ENCODE measurements around the gene UBE2I. TPM values are rescaled to one million over a fixed set of nuclear protein-coding genes. Genes with fewer than 3 reads are reported as not detected.

Gene UBE2I
- total RNA-seq, 1 experiment from 2014 or later = 212 TPM

DNA sequence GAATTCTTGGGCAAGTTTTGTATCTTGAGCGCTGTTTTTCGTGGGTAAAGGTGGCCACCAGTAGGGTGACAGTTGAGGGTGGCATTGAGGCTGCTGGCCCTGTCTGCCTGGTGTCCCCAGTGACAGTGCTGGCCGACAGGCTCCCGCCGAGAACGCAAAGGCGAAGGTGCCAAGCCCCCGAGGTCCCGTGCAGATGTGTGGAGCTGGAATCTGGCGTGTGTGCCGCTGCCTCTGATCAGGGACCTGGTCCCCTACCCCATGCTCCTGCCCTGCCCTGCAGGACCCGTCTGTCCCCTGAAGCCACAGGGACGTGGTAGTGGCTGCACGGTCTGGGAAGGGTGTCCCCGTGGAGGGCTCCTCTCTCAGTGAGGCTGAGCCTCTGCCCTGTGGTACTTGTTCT lies 3.5 kb downstream of the UBE2I start:
- BruUV-seq (replicated peaks) = no TSS peak
- intact Hi-C loops (cut with micrococcal nuclease) = no loop called here
- Histone ChIP-seq H3K4me3 (replicated peaks in 1 of 2; ENCODE audit: low read depth in 1 of 2, low read length in 2 of 2) (no peak overlapping the region), H2AFZ (ENCODE audit: low read depth, low read length, poor library complexity, severe bottlenecking) (no peak overlapping the region), H3K27ac (ENCODE audit: low read depth, low read length) (no peak overlapping the region; the same call in 1 of the 2 replicates), H3K9me3 (ENCODE audit: control insufficient read depth in 1 of 2, insufficient read depth in 1 of 2, low read depth in 1 of 2, low read length in 2 of 2) (no peaks in the 10 kb centered on the region), H4K20me1 (ENCODE audit: insufficient read depth) (peaks cover 29% of the 10 kb centered on the region; the same call in 1 of the 2 replicates), H3K4me2 (ENCODE audit: low read length) (no peak overlapping the region), H3K4me1 (ENCODE audit: control insufficient read depth in 1 of 2, insufficient read depth in 2 of 2, low read length in 2 of 2) (peaks cover 7 to 29% of the 10 kb centered on the region in 2 experiments), H3K79me2 (ENCODE audit: insufficient read depth, low read length) (peaks cover 81% of the 10 kb centered on the region), H3K36me3 (ENCODE audit: control insufficient read depth in 1 of 2, insufficient read depth in 2 of 2, low read length in 2 of 2) (peaks cover 28 to 55% of the 10 kb centered on the region in 2 experiments), H3K9me2 (ENCODE audit: insufficient read depth) (no peaks in the 10 kb centered on the region), H3K9ac (ENCODE audit: low read length) (no peak overlapping the region), H3K27me3 (ENCODE audit: insufficient read depth, low read length) (no peaks in the 10 kb centered on the region)
- ChIA-PET RAD21 (ENCODE audit: low non-redundant PET in 1 of 2, low total read pairs in 2 of 2, uncharacterized antibody in 2 of 2, unreplicated experiment in 2 of 2) (no interaction called here), POLR2A (no interaction called here), CTCF (no interaction called here)
- no peak for ATAC-seq
- TF ChIP-seq JUND (IDR thresholded peaks at IDR 0.05) (no peak), TCF7L2 (IDR thresholded peaks at IDR 0.05; ENCODE audit: borderline replicate concordance, extremely low read depth, insufficient read depth, insufficient read length) (no peak), POLR2AphosphoS5 (IDR thresholded peaks at IDR 0.05; ENCODE audit: low read depth, low read length) (no peak), CBX3 (IDR thresholded peaks at IDR 0.05; ENCODE audit: low read depth) (no peak), ZFX (IDR thresholded peaks at IDR 0.05) (no peak), POLR2A (IDR thresholded peaks at IDR 0.05; ENCODE audit: borderline replicate concordance, extremely low read depth, insufficient read depth, insufficient read length) (no peak), ELF1 (IDR thresholded peaks at IDR 0.05; ENCODE audit: borderline replicate concordance, low read depth) (no peak), FOSL1 (IDR thresholded peaks at IDR 0.05; ENCODE audit: low read depth) (no peak), SIN3A (IDR thresholded peaks at IDR 0.05; ENCODE audit: low read depth) (no peak), EGR1 (IDR thresholded peaks at IDR 0.05; ENCODE audit: low read depth) (no peak), SRF (IDR thresholded peaks at IDR 0.05; ENCODE audit: low read depth) (no peak), EZH2phosphoT487 (IDR thresholded peaks at IDR 0.05; ENCODE audit: borderline replicate concordance) (no peak), YY1 (IDR thresholded peaks at IDR 0.05; ENCODE audit: extremely low read depth, insufficient replicate concordance, low read depth, low read length) (no peak), EZH2 (IDR thresholded peaks at IDR 0.05) (no peak), CEBPB (IDR thresholded peaks at IDR 0.05; ENCODE audit: low read depth) (no peak), SP1 (IDR thresholded peaks at IDR 0.05; ENCODE audit: low read depth) (no peak)
- TF ChIP-seq, protein P1, sequence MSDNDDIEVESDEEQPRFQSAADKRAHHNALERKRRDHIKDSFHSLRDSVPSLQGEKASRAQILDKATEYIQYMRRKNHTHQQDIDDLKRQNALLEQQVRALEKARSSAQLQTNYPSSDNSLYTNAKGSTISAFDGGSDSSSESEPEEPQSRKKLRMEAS (IDR thresholded peaks at IDR 0.05) = no peak
- TF ChIP-seq, protein P2, sequence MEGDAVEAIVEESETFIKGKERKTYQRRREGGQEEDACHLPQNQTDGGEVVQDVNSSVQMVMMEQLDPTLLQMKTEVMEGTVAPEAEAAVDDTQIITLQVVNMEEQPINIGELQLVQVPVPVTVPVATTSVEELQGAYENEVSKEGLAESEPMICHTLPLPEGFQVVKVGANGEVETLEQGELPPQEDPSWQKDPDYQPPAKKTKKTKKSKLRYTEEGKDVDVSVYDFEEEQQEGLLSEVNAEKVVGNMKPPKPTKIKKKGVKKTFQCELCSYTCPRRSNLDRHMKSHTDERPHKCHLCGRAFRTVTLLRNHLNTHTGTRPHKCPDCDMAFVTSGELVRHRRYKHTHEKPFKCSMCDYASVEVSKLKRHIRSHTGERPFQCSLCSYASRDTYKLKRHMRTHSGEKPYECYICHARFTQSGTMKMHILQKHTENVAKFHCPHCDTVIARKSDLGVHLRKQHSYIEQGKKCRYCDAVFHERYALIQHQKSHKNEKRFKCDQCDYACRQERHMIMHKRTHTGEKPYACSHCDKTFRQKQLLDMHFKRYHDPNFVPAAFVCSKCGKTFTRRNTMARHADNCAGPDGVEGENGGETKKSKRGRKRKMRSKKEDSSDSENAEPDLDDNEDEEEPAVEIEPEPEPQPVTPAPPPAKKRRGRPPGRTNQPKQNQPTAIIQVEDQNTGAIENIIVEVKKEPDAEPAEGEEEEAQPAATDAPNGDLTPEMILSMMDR (IDR thresholded peaks at IDR 0.05 in 2 of 3, conservative IDR thresholded peaks at IDR 0.05 in 1 of 3; ENCODE audit: borderline replicate concordance in 1 of 3, insufficient read depth in 1 of 3, low read depth in 2 of 3, low read length in 2 of 3) = no peak
- TF ChIP-seq, protein P3, sequence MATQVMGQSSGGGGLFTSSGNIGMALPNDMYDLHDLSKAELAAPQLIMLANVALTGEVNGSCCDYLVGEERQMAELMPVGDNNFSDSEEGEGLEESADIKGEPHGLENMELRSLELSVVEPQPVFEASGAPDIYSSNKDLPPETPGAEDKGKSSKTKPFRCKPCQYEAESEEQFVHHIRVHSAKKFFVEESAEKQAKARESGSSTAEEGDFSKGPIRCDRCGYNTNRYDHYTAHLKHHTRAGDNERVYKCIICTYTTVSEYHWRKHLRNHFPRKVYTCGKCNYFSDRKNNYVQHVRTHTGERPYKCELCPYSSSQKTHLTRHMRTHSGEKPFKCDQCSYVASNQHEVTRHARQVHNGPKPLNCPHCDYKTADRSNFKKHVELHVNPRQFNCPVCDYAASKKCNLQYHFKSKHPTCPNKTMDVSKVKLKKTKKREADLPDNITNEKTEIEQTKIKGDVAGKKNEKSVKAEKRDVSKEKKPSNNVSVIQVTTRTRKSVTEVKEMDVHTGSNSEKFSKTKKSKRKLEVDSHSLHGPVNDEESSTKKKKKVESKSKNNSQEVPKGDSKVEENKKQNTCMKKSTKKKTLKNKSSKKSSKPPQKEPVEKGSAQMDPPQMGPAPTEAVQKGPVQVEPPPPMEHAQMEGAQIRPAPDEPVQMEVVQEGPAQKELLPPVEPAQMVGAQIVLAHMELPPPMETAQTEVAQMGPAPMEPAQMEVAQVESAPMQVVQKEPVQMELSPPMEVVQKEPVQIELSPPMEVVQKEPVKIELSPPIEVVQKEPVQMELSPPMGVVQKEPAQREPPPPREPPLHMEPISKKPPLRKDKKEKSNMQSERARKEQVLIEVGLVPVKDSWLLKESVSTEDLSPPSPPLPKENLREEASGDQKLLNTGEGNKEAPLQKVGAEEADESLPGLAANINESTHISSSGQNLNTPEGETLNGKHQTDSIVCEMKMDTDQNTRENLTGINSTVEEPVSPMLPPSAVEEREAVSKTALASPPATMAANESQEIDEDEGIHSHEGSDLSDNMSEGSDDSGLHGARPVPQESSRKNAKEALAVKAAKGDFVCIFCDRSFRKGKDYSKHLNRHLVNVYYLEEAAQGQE (IDR thresholded peaks at IDR 0.05; ENCODE audit: low read depth) = no peak
- TF ChIP-seq, protein P4, sequence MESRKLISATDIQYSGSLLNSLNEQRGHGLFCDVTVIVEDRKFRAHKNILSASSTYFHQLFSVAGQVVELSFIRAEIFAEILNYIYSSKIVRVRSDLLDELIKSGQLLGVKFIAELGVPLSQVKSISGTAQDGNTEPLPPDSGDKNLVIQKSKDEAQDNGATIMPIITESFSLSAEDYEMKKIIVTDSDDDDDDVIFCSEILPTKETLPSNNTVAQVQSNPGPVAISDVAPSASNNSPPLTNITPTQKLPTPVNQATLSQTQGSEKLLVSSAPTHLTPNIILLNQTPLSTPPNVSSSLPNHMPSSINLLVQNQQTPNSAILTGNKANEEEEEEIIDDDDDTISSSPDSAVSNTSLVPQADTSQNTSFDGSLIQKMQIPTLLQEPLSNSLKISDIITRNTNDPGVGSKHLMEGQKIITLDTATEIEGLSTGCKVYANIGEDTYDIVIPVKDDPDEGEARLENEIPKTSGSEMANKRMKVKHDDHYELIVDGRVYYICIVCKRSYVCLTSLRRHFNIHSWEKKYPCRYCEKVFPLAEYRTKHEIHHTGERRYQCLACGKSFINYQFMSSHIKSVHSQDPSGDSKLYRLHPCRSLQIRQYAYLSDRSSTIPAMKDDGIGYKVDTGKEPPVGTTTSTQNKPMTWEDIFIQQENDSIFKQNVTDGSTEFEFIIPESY (IDR thresholded peaks at IDR 0.05; ENCODE audit: extremely low read depth, insufficient replicate concordance, low read length) = no peak
- DNase-seq (ENCODE audit: low read depth, low spot score) = no peak

Data from HCT116 (cell line).